Activated CD8-positive, alpha-beta memory T cell treated with anti-CD3 and anti-CD28 coated beads, Interleukin-2, amount 50 U/mL, for 1 hour (primary cell): ENCODE data around the gene TMCO4.
"Not testable (repeated sequence)": the region's sequence is repeated elsewhere in the genome, so short reads cannot be mapped to it uniquely, and the experiment has no call there.

Source experiments
- DNase-seq: peaks from one replicate; pipeline ENCODE4 v3.0.0-alpha.2; 2020; ENCODE audit errors: extremely low read depth

TMCO4 gene

DNA sequence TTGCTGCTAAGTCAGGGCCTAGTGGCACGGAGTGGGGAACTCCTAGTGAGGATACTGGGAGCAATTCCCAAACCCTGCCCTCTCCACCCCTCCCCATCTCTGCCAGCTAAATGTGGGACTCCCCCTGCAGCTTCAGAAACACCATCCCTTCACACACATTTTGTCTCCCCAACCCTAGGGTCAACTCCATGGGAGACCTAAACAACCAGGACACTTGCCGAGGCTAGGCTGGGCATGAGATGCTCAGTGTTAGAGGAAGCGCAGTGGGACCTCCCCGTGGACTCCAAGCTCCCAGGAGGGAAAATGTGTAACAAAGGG is 13.9 kb upstream of the TMCO4 start:
- DNase-seq = no peak

DNA sequence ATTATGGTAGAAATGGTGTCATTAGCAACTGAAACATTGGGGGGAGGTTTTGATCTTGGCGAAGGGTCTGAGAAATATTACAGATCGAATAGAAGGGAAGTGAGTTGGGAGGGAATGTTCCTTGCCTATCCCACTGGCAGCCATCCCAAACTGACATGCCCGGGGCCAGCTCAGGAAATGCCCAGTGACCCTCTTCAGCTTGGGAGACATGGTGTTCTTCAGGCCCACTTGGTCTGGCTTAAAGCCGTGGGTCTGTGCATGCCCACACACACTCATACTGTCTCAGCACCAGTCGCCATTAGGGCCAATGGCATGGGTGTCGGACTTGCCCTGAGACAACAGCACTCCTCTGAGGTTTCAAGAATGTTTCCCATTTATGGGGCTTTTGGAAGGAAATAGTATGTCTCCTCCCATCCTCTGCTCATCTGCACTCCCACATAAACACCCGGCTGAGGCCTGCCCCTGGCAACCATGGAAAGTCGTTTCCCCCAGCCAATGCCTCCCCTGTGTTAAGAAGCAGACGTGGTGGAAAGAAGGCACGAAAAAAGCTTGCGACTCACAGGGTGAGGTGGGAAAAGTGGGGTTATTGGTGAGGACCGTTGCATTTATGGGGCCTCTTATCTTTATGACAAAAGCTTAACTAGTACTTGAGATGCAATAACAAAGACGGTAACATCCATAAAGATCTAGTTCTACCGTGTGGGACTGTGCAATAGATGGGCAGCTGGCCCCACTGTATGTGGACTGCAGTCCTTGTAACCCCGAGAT is 13.3 kb upstream of the TMCO4 start:
- no peak for DNase-seq

DNA sequence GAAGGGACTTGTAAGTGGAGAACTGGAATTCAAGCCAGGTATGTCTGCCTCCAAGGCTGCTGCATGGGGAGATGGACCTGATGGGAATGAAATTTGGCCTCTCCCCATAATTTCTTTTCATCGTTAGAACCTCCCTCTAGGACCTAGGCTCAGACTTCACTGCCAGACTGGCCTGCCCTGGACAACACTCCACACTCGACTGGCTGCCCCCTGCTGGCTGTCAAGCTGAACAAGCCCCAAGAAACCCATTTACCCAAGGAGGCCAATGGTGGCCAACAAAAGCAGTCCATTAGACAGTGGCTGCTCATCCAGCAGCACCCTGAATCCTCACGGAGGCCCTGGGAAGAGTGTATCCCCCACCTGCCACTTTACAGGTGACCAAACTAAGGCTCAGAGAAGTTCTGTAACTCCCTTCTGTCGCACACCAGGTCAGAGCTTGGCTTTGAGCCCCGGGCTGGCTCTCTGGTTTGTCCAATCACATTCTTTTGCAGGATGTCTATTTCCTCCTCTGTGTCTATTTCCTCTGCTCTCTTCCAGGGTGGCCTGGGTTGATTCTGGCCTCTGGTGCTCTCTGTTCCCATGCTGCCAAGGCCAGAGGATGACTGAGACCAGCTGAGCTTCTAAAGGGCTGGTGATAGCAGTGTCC is 11.6 kb upstream of the TMCO4 start:
- DNase-seq = no peak

DNA sequence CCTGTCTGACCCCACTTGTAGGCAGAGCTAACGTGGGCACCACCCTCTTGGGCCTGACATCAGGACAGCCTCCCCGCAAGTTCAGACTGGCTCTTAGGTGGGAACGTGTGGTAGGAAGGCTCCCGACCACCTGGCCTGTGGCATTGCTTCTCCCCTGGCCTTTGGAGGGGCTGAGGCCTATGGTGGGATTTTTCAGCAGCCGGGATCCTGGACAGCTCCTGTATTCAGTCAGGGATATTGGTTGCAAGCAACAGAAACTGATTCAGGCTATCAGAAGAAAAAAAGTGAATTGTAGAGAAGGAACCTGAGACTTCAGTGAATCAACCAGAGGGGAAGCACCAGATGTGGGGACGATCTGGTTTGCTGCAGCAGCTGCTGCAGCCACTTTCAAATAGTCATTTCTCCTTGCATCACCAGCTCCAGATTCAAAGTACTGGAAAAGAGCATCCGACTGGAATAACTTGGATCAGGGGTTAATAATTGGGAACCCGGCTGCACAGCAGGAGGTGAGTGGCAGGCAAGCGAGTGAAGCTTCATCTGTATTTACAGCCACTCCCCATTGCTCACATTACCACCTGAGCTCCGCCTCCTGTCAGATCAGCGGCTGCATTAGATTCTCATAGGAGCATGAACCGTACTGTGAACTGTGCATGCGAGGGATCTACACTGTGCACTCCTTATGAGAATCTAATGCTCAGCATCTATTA is 9.5 kb upstream of the TMCO4 start:
- no peak for DNase-seq

DNA sequence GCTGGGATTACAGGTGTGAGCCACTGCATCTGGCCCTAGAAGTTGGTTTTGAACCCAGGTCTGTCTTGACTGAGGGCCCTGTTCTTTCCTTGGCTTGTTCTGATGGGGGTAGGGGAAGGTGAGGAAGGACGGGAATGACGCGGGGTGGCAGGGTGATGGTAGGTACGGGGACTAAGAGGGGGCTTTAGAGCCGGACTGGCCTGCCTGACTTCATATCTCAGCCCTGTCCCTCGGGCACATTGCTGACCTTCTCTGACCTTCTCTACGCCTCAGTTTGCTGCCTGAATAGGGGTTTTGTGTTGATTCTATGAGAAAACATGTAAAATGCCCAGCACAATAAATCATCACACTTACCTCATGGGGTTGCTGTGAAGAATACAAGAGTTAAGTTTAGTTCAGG is 8.6 kb upstream of the TMCO4 start:
- DNase-seq = no peak

DNA sequence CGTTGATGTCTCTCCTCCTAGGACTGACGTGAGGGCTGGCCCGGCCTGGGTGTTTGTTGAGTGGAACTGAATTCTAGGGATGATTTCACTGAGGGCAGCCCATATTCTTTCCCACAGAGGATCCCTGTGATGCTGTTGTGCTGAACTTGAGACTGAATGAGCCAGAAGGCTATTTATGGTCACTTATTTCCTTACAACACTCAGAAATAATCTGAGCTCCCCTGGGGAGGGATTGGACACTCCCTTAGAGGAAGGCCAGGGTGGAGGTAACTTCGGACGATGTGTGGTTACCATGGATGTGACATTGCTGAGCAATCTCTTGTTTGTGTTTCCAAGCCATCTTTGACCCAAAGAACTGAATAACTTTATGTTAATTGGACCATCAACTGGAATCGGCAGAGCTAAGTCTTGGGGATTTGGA is 5.1 kb upstream of the TMCO4 start:
- DNase-seq = no peak

DNA sequence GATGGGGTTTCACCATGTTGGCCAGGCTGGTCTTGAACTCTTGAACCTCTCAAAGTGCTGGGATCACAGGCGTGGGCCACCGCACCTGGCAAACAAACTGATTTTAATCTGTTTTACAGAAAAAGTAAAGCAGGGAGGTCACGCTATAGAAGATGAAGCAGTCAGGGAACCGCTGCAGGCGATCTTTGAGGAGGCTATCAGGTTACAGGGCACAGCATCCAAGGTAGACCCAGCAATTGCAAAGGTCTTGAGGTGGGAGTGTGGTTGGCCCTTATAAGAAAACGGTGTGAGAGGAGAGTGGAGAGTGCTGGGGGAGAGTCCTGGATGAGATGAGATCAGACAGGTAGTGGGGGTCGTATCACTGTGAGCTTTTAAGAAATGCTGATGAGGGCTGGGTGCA is 2.6 kb upstream of the TMCO4 start:
- no peak for DNase-seq

DNA sequence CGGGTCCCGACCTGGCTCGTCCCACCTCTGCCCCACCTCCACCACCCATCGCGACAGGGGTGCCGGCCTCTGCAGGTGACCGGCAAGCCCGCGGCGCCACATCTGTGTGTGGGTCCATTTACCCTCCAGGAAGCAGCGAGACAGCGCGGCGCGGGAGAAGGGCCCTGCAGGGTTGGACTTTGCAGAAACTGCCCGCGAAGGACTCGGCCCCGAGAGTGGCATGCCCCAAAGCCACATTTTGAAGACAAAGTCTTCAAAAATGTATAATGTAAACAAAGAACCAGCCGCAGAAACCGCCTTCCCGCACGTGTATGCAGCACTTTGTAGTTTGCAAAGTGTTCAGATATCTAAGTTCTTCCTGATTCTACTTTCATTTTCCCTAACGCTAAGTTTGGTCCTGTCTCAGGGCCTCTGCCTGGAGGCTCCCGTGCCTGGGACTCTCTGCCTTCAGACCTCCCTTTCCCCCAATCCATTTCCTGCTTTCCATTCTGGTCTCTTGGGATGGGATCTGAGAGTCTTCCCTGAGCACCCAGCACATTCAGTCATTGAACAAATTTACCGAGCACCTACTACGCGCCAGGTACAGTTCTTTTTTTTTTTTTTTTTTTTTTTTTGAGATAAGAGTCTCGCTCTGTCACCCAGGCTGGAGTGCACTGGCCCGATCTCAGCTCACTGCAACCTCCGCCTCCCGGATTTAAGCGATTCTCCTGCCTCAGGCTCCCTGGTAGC is 524 bp upstream of the TMCO4 start:
- DNase-seq = no peak

DNA sequence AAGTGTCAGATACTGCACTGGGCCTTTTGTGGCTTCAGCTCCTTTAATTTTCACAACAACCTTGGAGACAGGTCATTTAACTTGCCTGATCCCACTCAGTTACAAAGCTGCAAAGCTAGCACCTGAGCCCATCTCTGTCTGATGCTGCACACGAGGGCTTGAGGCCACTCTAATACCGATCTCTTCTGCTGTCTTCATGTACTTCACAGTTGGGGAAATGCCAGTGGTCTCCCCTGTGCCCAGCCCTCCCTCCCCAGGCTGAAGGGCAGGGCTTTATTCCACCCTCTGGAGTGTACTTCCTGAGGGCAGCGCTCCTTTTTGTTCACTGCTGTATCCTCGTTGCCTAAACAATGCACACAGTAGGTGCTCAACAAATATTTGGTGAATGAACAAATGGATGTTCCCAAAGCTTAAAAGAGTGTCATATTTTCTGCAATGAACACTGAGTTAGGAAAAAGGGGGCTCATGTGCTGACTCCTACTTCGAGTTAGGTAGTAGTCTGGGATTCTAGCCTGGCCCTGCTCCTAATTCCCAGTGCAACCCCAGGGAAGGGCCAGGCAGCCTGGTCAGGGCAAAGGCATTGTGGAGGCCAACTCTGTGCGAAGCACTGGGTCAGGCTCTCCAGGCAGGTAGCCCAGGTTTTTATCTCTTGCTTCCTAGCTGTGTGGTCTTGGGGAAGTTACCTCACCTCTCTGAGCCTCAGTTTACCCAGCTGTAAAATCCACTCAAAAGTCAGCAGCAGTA is 1.1 kb downstream of the TMCO4 start:
- DNase-seq = no peak

DNA sequence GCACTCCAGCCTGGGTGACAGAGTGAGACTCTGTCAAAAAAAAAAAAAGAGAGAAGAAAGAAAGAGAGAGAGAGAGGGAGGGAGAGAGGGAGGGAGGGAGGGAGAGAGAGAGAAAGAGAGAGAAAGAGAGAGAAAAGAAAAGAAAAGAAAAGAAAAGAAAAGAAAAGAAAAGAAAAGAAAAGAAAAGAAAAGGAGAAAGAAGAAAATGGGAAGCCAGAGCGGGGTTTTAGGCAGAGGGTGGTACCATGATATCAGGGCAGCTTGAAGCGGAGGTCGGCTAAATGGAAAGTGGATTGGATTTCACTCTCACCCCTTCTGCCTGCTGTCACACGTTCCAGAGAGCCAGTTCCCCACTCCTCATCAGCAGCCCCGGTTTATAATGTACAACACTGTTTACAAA is 1.9 kb downstream of the TMCO4 start:
- no peak for DNase-seq

DNA sequence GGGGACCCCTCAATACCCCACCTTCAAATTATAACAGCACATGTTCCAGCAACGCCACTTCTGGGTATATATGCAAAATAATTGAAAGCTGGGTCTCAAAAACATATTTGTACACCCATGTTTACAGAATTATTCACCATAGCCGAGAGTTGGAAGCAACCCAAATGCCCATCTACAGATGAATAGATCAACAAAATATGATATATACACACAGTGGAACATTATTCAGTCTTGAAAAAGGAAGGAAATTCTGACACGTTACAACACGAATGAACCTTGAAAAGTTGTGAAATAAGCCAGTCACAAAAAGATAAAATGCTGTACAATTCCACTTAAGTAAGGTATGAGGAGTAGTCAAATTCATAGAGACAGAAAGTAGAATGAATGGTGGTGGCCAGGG is 5.1 kb downstream of the TMCO4 start:
- DNase-seq = no peak

DNA sequence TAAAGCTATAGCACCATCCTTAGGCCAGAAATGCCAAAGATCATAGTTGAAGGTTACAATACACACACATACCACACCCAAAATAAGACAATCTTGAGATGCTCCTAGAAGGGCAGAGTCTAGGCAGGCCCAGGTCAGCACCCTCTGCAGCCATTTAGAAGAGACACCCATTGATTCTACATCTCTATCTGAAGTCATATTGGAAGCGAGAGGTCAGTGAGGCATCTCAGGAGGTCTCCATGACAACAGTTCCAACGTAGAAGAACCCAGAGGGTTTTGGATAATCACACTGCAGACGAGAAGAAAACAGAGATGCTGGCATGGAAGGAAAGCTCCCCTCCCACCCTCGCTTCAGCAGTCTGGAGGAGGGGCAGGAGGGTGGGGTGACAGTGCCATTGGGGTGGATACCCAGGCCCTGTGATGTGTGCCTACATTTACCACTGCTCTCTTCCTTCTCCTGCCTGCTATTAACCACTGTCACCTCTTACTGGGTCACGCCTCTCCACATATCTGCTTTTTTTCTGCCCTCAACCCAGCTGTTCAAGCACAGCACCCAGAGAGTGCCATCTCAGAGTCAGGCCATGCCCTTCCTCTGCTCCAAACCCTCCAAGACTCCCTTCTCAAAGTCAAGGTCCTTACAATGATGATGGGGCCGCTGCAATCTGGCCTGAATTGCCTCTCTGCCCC is 6.2 kb downstream of the TMCO4 start:
- no peak for DNase-seq

DNA sequence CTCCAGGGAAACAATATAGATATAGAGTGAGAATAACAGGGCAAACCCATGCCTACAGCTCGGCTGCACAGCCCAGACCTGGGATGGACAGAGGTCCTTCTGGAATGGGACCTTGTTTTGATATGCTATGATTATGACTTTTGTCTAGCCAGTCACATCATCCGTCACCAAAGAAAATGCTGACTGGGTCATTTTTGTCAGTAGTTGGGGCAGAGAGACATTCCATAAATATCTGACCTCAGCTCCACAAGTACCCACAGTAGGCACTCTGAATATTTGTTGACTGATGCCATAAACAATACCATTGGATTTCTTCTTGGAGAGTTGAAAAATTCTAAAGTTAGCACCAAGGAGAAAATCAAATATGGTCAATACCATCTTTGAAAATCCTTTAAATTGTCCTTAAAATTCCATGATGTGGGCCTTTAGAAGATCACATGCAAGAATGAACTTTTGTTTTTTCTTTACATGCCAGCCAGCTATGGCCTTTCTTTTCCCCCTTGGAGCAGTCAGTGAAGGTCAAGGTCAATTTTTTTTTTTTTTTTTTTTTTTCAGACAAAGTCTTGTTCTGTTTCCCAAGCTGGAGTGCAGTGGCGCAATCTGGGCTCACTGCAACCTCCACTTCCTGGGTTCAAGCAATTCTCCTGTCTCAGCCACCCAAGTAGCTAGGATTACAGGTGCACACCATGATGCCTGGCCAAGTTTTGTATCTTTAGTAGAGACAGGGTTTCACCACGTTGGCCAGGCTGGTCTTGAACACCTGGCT is 7.3 kb downstream of the TMCO4 start:
- DNase-seq = no peak

DNA sequence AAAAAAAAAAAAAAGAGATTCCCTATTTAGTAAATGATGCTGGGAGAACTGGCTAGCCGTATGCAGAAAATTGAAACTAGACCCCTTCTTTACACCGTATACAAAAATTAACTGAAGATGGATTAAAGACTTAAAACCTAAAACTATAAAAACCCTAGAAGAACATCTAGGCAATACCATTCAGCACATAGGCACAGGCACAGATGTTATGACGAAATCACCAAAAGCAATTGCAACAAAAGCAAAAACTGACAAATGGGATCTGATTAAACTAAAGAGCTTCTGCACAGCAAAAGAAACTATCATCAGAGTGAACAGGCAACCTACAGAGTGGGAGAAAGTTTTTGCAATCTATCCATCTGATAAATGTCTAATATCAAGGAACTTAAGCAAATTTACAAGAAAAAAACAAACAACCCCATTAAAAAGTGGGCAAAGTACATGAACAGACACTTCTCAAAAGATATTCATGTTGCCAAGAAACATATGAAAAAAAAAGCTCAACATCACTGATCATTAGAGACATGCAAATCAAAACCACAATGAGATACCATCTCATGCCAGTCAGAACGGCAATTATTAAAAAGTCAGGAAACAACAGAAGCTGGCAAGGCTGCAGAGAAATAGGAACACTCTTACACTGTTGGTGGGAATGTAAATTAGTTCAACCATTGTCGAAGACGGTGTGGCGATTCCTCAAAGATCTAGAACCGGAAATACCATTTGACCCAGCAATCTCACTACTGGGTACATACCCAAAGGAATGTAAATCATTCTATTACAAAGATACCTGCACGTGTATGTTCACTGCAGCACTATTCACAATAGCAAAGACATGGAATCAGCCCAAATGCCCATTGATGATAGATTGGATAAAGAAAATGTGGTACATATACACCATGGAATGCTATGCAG is 9.4 kb downstream of the TMCO4 start:
- not testable (repeated sequence) for DNase-seq

DNA sequence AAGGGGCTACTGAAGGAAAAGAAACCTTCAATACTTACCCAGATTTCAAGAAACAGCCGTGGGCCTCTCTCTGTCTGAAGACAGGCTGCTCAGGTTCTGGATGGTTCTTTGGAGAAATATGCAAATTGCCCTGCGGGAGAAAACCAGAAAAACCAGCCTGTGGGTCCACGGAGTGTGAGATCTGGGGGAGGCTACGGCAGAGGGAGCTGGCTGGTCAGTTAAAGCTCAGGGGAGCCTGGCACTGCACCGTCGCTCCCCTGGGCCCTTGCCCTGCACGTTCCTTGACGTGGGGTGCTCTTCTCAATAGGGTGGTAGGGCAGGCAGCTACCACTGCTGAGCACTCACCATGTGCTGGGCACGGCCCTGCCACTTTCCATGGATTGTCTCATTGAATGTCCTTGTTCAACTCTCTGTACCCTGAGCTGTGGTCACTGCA is 12.7 kb downstream of the TMCO4 start:
- no peak for DNase-seq

DNA sequence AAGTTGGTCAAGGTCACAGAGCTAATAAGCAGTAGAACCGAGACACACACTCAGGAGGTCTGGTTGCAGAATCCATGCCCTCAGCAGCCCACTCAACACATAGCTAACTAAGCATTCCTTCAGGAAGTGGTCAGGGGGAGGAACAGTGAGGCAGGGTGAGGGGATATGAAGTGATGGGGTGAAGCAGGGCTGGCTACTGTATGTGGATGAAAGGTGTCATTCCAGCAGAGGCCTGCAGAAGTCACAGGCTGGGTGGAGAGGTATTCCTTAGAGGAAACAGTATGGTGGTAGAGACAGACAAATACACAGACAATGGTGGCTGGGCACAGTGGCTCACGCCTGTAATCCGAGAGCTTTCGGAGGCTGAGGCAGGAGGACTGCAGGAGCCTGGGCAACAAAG is 14.1 kb downstream of the TMCO4 start:
- no peak for DNase-seq

DNA sequence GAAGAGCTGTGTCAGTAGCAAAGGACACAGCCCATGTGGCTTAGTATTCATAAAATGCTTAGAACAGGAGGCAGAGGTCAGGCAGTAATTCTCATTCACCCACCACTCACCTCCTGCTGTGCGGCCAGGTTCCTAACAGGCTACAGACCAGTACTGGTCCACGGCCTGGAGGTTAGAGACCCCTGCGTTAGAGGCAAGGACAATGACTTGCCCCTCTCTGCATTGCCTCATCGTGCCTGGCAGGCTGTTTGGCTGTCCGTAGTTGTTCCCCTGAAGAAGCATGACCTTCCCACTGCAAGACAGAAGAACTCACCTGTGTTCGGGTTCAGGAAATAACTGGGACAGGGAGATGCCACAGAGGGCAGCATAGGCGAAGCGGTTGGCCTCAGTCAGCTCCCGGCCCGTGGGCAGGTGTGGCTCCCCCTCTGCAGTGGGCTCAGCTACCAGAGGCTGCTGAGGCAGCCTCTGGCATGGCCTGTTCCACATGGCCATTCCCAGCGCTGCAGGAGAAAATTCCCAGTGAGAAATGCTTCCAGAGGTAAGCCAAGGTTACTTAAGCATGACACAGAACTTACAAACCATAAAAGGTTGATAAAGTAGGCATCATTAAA is 19.3 kb downstream of the TMCO4 start:
- DNase-seq = no peak

DNA sequence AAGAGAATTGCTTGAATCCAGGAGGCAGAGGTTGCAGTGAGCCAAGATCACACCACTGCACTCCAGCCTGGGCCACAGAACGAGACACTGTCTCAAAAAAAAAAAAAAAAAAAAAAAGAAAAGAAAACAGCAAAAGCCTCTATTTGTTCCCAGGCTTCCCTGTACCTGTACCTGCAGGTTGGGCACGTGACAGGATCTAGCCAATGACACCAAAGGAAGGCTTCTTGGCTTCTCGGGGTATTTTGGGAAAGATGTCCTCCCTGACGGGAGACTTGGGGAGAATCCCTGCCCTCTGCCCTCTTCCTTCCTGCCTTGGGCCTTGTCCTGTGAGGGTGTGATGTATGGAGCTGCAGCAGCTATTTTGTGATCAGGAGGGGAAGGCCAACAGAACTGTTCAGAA is 22.8 kb downstream of the TMCO4 start:
- DNase-seq = no peak

DNA sequence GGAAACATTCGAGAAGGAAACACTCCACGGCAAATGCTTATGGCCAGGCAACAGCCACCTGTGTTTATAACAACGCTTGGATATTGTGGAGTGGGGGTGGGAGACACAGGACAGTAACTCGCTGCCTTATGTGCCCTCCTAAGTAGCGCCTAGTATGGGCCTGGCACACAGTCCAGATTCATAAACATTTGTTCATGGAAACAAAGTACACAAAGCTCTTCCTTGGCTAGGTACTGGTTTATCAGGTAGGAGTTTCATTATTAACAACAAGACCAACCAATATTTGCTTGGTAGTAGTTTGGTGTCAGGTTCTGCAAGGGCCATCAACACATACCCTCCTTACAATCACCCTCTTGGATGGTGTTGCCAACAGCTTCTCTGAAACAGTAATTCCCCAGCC is 23.4 kb downstream of the TMCO4 start:
- DNase-seq = no peak
